Upper lobe of right lung (tissue), 1 donor: ENCODE data around the gene TFF1. TPM values are rescaled to one million over a fixed set of nuclear protein-coding genes. Genes with fewer than 3 reads are reported as not detected.

Experiments
- ATAC-seq: fragments of 200-7000 bp; cut with Tn5 transposase; one replicate; pipeline ENCODE4 v1.9.1; 2020; ENCODE audit warnings: mild to moderate bottlenecking, moderate library complexity
- DNase-seq: peaks from one replicate; pipeline ENCODE4 v3.0.0-alpha.2; 2020
- H3K27ac ChIP-seq: fragments of 200-600 bp; one replicate; pipeline ENCODE4 v1.8.0; 2022
- H3K27me3 ChIP-seq: fragments of 200-600 bp; one replicate; pipeline ENCODE4 v1.8.0; 2022; ENCODE audit warnings: mild to moderate bottlenecking
- H3K36me3 ChIP-seq: fragments of 200-600 bp; one replicate; pipeline ENCODE4 v1.8.0; 2022
- H3K4me1 ChIP-seq: fragments of 200-600 bp; one replicate; pipeline ENCODE4 v1.8.0; 2022
- H3K4me3 ChIP-seq: fragments of 200-600 bp; one replicate; pipeline ENCODE4 v1.8.0; 2022; ENCODE audit warnings: mild to moderate bottlenecking
- H3K9me3 ChIP-seq: fragments of 200-600 bp; one replicate; pipeline ENCODE4 v1.8.0; 2022
- intact Hi-C: fragments of 100-400 bp; cut with DNase I; formaldehyde crosslinking; loops from one replicate; pipeline ENCODE4 v1.11.0; 2022
- total RNA-seq: library from RNA; stranded (reverse); fragmentation: NEBNext Ultra II Directional; extraction: Animal tissue kit (Norgen Biotek cat#: 25700); gene quantifications from one replicate; pipeline ENCODE4 v1.2.1, GENCODE V29; 2021
- TF ChIP-seq, protein P1 (sequence below): fragments of 200-600 bp; IDR thresholded peaks from one replicate; pipeline ENCODE4 v1.8.0; 2022; ENCODE audit warnings: antibody characterized with exemption
- donor health status: DM: no; HTN: yes; CAD: no; lungs with severe emphysema.

The TFF1 gene
- total RNA-seq, 1 donor from 2014 or later = not detected

DNA sequence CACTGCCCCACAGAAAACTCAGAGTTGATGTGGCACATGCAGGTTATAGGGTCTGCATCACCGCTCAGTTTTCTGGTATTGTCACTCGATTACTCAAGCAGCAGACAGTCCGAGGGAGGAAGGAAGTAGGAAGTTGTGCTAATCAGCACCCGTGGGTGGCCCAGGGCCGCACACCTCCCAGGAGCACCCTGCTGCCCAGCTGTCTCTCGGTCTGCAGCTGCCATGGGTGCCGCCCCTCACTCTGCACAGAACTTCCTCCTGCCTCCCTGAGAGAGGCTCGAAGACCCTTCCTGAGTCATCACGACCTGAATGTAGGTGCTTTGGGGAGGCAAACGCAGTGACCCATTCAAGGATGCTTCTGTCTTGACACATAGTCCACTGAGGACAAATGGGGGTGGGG is 47.0 kb downstream of the TFF1 start:
- H3K27ac ChIP-seq = no peak overlapping the region
- ATAC-seq (peak; percentile 77), DNase-seq (no peak)
- H3K27me3 ChIP-seq = no peaks in the 10 kb centered on the region
- peaks cover 12% of the 10 kb centered on the region for H3K4me1 ChIP-seq
- no peaks in the 10 kb centered on the region for H3K36me3 ChIP-seq
- TF ChIP-seq, protein P1, sequence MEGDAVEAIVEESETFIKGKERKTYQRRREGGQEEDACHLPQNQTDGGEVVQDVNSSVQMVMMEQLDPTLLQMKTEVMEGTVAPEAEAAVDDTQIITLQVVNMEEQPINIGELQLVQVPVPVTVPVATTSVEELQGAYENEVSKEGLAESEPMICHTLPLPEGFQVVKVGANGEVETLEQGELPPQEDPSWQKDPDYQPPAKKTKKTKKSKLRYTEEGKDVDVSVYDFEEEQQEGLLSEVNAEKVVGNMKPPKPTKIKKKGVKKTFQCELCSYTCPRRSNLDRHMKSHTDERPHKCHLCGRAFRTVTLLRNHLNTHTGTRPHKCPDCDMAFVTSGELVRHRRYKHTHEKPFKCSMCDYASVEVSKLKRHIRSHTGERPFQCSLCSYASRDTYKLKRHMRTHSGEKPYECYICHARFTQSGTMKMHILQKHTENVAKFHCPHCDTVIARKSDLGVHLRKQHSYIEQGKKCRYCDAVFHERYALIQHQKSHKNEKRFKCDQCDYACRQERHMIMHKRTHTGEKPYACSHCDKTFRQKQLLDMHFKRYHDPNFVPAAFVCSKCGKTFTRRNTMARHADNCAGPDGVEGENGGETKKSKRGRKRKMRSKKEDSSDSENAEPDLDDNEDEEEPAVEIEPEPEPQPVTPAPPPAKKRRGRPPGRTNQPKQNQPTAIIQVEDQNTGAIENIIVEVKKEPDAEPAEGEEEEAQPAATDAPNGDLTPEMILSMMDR = no peak
- H3K9me3 ChIP-seq = no peaks in the 10 kb centered on the region
- intact Hi-C loops = no loop called here
- H3K4me3 ChIP-seq = no peak overlapping the region

DNA sequence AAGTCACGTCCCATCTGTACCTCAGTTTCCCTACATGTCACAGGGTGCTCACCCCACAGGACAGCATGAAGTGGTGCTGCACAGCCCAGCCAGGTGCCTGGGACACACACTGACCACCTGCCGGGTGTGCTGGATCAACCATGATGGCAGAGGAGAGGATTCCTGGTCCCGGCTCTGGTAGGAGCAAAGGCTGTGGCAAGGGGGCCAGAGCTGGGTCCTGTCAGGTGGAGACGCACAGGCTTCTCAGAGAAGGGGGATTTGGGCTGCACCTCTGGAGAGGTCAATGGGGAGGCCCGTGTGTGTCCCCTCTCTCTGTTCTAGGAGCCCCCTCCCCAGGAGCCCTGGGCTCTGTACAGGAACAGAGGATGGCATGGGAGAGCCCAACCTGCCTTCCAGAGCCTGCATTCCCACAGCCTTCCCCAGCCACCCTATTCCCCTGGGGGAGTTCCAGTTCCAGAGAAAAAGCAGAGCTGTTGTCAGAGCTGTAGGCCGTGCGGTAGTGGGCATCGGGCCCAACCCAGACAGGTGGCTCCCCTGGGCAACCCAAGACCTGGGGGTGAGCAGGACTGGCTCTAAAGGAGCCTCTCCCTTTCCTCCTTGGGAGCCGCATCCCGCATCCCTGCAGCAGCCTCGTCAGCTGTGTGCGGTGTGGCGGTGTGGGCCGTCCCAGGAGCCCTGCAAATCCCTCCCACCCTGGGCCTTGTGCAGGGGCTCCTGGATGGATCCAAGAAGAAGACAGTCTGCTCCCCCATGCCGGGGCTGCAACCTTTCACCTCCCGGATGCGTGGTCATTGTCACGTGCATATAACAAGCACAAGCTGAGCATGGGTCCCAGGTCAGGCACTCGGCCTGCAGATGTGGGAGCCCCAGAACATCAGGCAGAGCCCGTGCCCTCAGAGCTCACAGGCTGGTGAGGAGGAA is 48.2 kb downstream of the TFF1 start:
- Histone ChIP-seq H3K9me3 (no peaks in the 10 kb centered on the region), H3K27ac (no peak overlapping the region), H3K27me3 (no peaks in the 10 kb centered on the region), H3K4me3 (no peak overlapping the region), H3K36me3 (no peaks in the 10 kb centered on the region), H3K4me1 (peaks cover 18% of the 10 kb centered on the region)
- no peak for ATAC-seq
- no peak for DNase-seq
- TF ChIP-seq, protein P1 = no peak
- intact Hi-C loops = no loop called here

DNA sequence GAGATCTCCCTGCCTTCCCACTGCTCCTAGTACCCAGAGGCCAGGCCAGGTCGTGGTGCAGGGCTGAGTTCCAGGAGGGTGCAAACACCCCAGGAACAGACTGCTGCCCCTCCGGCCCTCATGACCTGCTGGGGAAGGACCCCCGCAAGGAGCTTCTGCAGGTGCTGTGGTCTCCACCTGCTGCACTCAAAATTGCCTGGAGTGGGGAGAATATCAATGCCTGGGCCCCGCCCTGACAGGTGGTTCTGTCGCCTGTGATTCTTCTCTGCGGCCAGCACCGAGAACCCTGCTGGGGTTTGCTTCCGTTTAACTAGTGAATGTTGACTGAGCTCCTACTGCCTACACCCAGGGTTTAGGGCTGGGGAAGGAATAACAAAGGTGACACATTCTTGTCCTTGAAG is 49.0 kb downstream of the TFF1 start:
- Histone ChIP-seq H3K36me3 (no peaks in the 10 kb centered on the region), H3K9me3 (no peaks in the 10 kb centered on the region), H3K27me3 (no peaks in the 10 kb centered on the region), H3K4me1 (peaks cover 19% of the 10 kb centered on the region), H3K27ac (no peak overlapping the region), H3K4me3 (no peak overlapping the region)
- TF ChIP-seq, protein P1 = no peak
- intact Hi-C loops = no loop called here
- DNase-seq (no peak), ATAC-seq (no peak)

GRCh38 chr21:42316891-42317290 is 49.4 kb downstream of the TFF1 start:
- DNase-seq = no peak
- H3K36me3 ChIP-seq = no peaks in the 10 kb centered on the region
- intact Hi-C loops = no loop called here
- ATAC-seq = no peak
- H3K27ac ChIP-seq = no peak overlapping the region
- H3K27me3 ChIP-seq = no peaks in the 10 kb centered on the region
- H3K4me3 ChIP-seq = no peak overlapping the region
- TF ChIP-seq, protein P1 = no peak
- H3K4me1 ChIP-seq = peaks cover 19% of the 10 kb centered on the region
- H3K9me3 ChIP-seq = no peaks in the 10 kb centered on the region

GRCh38 chr21:42315296-42315891 is 50.9 kb downstream of the TFF1 start, which contains the start of gene TFF3:
TSS of gene TFF3 (minus strand) at chr21:42315409. CDS start at chr21:42315374, 35 bp downstream.
- ATAC-seq (no peak), DNase-seq (peak; percentile 60)
- Histone ChIP-seq H3K4me3 (no peak within 1 kb of the TSS), H3K27me3 (no peaks in the 10 kb centered on the region), H3K27ac (no peak within 1 kb of the TSS), H3K4me1 (peaks cover 19% of the 10 kb centered on the region), H3K36me3 (no peaks in the 10 kb centered on the region), H3K9me3 (no peaks in the 10 kb centered on the region)
- intact Hi-C loops = no loop called here
- TF ChIP-seq, protein P1 = no peak
